Prostate gland (tissue), 2 donors: ENCODE data around the gene MSANTD1. TPM values are rescaled to one million over a fixed set of nuclear protein-coding genes. Genes with fewer than 3 reads are reported as not detected.

ENCODE experiments used
- DNase-seq: peaks from one replicate; pipeline ENCODE4 v3.0.0-alpha.2; 2019; ENCODE audit warnings: low spot score
- H3K27ac ChIP-seq, 2 donors: fragments of 200-600 bp; sonication (generic); 2 replicates each; pipeline ENCODE4 v1.5.1; 2017 to 2019
- H3K27me3 ChIP-seq: fragments of 200-600 bp; sonication (generic); replicated peaks from 2 replicates; pipeline ENCODE4 v1.5.1; 2019; ENCODE audit not compliant: insufficient read depth
- H3K36me3 ChIP-seq, 2 donors: fragments of 200-600 bp; sonication (generic); 1 replicate in 1 of 2; 2 replicates in 1 of 2; pipeline versions ENCODE4 v1.5.1 to v1.8.1; 2017 to 2019
- H3K4me1 ChIP-seq: fragments of 200-600 bp; sonication (generic); replicated peaks from 2 replicates; pipeline ENCODE4 v1.5.1; 2019
- H3K4me3 ChIP-seq, 2 donors: fragments of 200-600 bp; sonication (generic); 2 replicates each; pipeline ENCODE4 v1.5.1; 2017 to 2019
- H3K9me3 ChIP-seq: fragments of 200-600 bp; sonication (generic); 2 replicates; pipeline ENCODE4 v1.5.1; 2017
- CTCF ChIP-seq, 4 experiments: fragments of 200-600 bp in 2 of 4; fragments of 450-650 bp in 2 of 4; sonication (generic) in 2 of 4; IDR thresholded peaks; 1 replicate in 3 of 4; 2 replicates in 1 of 4; pipeline ENCODE4 v1.5.1; 2016 to 2019; ENCODE audit warnings: antibody characterized with exemption in 4 of 4, mild to moderate bottlenecking in 2 of 4, moderate library complexity in 2 of 4
- POLR2A ChIP-seq: fragments of 450-650 bp; IDR thresholded peaks from one replicate; pipeline ENCODE4 v1.6.1; 2016; ENCODE audit warnings: antibody characterized with exemption, mild to moderate bottlenecking
- POLR2AphosphoS5 ChIP-seq: sonication (generic); formaldehyde crosslinking; IDR thresholded peaks from one replicate; pipeline ENCODE4 v1.6.1; 2017; ENCODE audit warnings: antibody characterized with exemption
- WGBS: methylation state at CpG from one replicate; pipeline ENCODE4 v1.1.5; 2018; 5-methylcytosine and 5-hydroxymethylcytosine counted together
- intact Hi-C: fragments of 100-400 bp; cut with DNase I; formaldehyde crosslinking; loops from one replicate; pipeline ENCODE4 v1.14.2; 2022
- total RNA-seq, 2 donors: library from RNA; depleted of rRNA; stranded (reverse); fragments of >200 nt; gene quantifications; one replicate each; pipeline ENCODE4 v1.1.0, GENCODE V29; 2016

The MSANTD1 gene
- total RNA-seq, result 1 to 10 TPM; 1.2 to 4.4 TPM

GRCh38 chr4:3248811-3249661 is at the start of gene MSANTD1:
TSS of gene MSANTD1 (plus strand) at chr4:3249159. CDS start at chr4:3249223, 64 bp downstream.
- H3K27ac ChIP-seq, result no peak within 1 kb of the TSS
- WGBS, result 87% methylated on average over 67 of the region's 72 CpGs
- intact Hi-C loops, result no loop called here

GRCh38 chr4:3199653-3200422 is 49.1 kb upstream of the MSANTD1 start:
- Histone ChIP-seq H3K27me3 (no peaks in the 10 kb centered on the region), H3K9me3 (no peaks in the 10 kb centered on the region), H3K4me3 (no peak overlapping the region), H3K27ac (no peak overlapping the region), H3K36me3 (peaks cover 0 to 5% of the 10 kb centered on the region in 2 donors), H3K4me1 (no peaks in the 10 kb centered on the region)
- no peak for DNase-seq
- TF ChIP-seq CTCF (IDR thresholded peaks at IDR 0.05) (no peak), POLR2A (no peak), POLR2AphosphoS5 (no peak)
- intact Hi-C loops, result loop anchor here (5.0 kb wide), 1 partner anchor 247 kb away; no protein-coding TSS in a partner anchor
- WGBS, result 92% methylated on average over 17 of the region's 17 CpGs

More at GRCh38 chr4:3248811-3249661, at the start of gene MSANTD1:
- H3K4me1 ChIP-seq, result no peaks in the 10 kb centered on the region
- no peaks in the 10 kb centered on the region for H3K36me3 ChIP-seq
- H3K4me3 ChIP-seq, result no peak within 1 kb of the TSS
- no peak for DNase-seq
- TF ChIP-seq POLR2AphosphoS5 (no peak), POLR2A (no peak), CTCF (IDR thresholded peaks at IDR 0.05) (no peak)
- H3K9me3 ChIP-seq, result no peaks in the 10 kb centered on the region
- H3K27me3 ChIP-seq, result no peaks in the 10 kb centered on the region

GRCh38 chr4:3200423-3201090 is 48.4 kb upstream of the MSANTD1 start:
- H3K4me1 ChIP-seq, result no peaks in the 10 kb centered on the region
- TF ChIP-seq POLR2A (no peak), POLR2AphosphoS5 (no peak), CTCF (IDR thresholded peaks at IDR 0.05) (no peak)
- H3K9me3 ChIP-seq, result no peaks in the 10 kb centered on the region
- H3K36me3 ChIP-seq, result peaks cover 0 to 5% of the 10 kb centered on the region in 2 donors
- H3K27me3 ChIP-seq, result no peaks in the 10 kb centered on the region
- no peak overlapping the region for H3K4me3 ChIP-seq
- no peak for DNase-seq
- 90% methylated on average over 8 of the region's 8 CpGs for WGBS
- no peak overlapping the region for H3K27ac ChIP-seq
- intact Hi-C loops, result loop anchor here (5.0 kb wide), 1 partner anchor 247 kb away; no protein-coding TSS in a partner anchor

- intact Hi-C loops, result loop anchor here (5.0 kb wide), 1 partner anchor 245 kb away; no protein-coding TSS in a partner anchor
- Histone ChIP-seq H3K4me3 (no peak overlapping the region), H3K27me3 (no peaks in the 10 kb centered on the region), H3K27ac (no peak overlapping the region), H3K36me3 (peaks cover 0 to 5% of the 10 kb centered on the region in 2 donors), H3K4me1 (no peaks in the 10 kb centered on the region), H3K9me3 (no peaks in the 10 kb centered on the region)
- DNase-seq, result no peak
- 67% methylated on average over 11 of the region's 11 CpGs for WGBS
- TF ChIP-seq POLR2AphosphoS5 (no peak), POLR2A (no peak), CTCF (IDR thresholded peaks at IDR 0.05) (no peak)
These were observed 46.9 kb upstream of the MSANTD1 start for GRCh38 chr4:3201718-3202702.
